Heart left ventricle (tissue), 13 donors: Measurements from ENCODE around the gene OR51S1.

Experiments
- POLR2A ChIP-seq, 2 donors: fragments of 450-650 bp; IDR thresholded peaks; one replicate each; pipeline ENCODE4 v1.6.1; 2017; ENCODE audit warnings: antibody characterized with exemption in 2 of 2, mild to moderate bottlenecking in 2 of 2, moderate library complexity in 2 of 2
- TF ChIP-seq, protein P1 (sequence below), 12 donors: fragments of 200-600 bp; sonication (generic) in 4 of 12; IDR thresholded peaks; one replicate each; pipeline versions ENCODE4 v1.5.0 to v1.8.0; 2018 to 2022; ENCODE audit warnings: antibody characterized with exemption in 12 of 12, mild to moderate bottlenecking in 5 of 12
- donor health status: ischemic (EF 13 %, LVEDD 7.1; RV severe dilation, severe dysfunction).
- donor health status: DM: no; HTN: yes; CAD: no.
- donor health status: DM: no; HTN: no; CAD: no.
- donor health status: ischemic (EF 25% LVEDD 6.9; RV normal size, moderate dysfunction).
- donor health status: ischemic (EF 25% LVEDD 5.7; RV mildly dilated, moderate dysfunction).
- donor health status: ischemic (EF 35%, LVEDD 5.7; RV mildly dilated, moderate dysfunction).
- donor health status: nonischemic (EF 11% LVEDD 7.7; RV severe dilation, severe dysfunction).
- donor health status: DM: yes; HTN: yes; CAD: no.
- donor health status: PGD.
- donor health status: ischemic (EF 29% LVEDD 5.4; RV normal size, mild dysfunction).
- donor health status: nonischemic (EF 23%, LVEDD 6.1; RV moderate dilation, normal function).

DNA sequence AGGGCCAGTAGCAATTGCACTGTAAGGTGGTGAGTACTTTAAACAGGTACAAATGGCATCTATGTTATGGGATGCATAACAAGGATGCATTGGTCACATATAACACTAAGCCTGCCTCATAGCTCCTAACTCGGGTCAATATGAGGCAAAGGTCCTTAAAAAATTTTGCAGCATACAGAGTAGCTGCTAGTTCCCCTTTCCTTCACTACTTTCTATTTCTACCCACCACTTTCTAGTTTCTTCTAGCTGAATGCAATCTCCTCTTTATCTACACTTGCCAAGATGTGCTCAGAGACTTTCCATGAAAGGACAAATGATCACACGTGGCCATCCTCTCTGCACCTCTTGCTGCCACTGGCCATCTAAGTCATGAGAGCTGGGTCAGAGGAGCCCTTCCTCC lies 18.1 kb downstream of the OR51S1 start:
- TF ChIP-seq, protein P1, sequence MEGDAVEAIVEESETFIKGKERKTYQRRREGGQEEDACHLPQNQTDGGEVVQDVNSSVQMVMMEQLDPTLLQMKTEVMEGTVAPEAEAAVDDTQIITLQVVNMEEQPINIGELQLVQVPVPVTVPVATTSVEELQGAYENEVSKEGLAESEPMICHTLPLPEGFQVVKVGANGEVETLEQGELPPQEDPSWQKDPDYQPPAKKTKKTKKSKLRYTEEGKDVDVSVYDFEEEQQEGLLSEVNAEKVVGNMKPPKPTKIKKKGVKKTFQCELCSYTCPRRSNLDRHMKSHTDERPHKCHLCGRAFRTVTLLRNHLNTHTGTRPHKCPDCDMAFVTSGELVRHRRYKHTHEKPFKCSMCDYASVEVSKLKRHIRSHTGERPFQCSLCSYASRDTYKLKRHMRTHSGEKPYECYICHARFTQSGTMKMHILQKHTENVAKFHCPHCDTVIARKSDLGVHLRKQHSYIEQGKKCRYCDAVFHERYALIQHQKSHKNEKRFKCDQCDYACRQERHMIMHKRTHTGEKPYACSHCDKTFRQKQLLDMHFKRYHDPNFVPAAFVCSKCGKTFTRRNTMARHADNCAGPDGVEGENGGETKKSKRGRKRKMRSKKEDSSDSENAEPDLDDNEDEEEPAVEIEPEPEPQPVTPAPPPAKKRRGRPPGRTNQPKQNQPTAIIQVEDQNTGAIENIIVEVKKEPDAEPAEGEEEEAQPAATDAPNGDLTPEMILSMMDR (IDR thresholded peaks at IDR 0.05), result no peak
- no peak for TF ChIP-seq POLR2A (IDR thresholded peaks at IDR 0.05)
